ENCODE measurements around the gene CELSR2. TPM values are rescaled to one million over a fixed set of nuclear protein-coding genes. Genes with fewer than 3 reads are reported as not detected.

The CELSR2 gene
- total RNA-seq, 1 donor from 2014 or later, result 3.8 TPM

DNA sequence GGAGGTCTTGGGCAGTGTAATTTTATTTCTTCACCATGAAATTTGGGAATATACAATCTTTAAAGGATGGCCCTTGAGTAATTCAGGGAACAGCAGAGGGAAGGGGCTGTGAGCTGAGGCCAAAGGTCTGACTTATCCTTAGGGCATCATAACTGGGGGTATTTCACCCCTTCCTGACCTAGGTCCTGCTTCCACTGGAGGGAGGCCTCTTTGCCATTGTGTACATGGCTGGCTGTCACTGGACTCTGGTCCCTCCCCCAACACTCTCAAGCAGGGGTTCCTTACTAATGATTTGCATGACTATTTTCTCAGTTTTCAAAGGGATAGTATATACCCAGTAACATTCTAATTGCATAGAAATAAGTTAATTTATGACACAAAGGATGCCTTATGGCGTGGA lies 40.8 kb downstream of the CELSR2 start:
- Mint-ChIP-seq H3K27ac (no peak overlapping the region), H3K27me3 (ENCODE audit: low read depth) (peaks cover 26% of the 10 kb centered on the region), H3K4me3 (ENCODE audit: low read depth) (no peak overlapping the region), H3K9me3 (no peaks in the 10 kb centered on the region), H3K36me3 (ENCODE audit: low read depth) (no peaks in the 10 kb centered on the region), H3K4me1 (ENCODE audit: low read depth) (no peaks in the 10 kb centered on the region)
- intact Hi-C loops (cut with micrococcal nuclease), result no loop called here
- no peak for DNase-seq (ENCODE audit: low spot score)

DNA sequence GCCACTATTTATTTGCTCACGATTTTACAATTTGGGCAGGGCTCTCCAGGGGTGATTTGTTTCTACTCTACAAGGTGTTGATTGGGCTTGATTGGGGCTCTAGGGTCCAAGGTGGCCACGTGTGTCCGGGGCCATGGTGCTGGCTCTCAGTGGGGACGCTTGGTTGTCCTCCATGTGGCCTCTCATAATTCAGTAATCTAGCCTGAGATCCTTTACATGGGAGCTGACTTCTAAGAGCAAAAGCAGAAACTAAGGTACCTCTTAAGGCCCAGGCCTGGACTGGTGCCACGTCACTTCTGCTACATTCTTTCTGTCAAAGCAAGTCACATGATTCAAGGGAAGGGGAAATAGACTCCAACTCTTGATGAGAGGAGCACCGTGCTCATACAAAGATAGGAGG lies 41.7 kb downstream of the CELSR2 start:
- Mint-ChIP-seq H3K9me3 (no peaks in the 10 kb centered on the region), H3K4me3 (ENCODE audit: low read depth) (no peak overlapping the region), H3K27me3 (ENCODE audit: low read depth) (peaks cover 30% of the 10 kb centered on the region), H3K4me1 (ENCODE audit: low read depth) (no peaks in the 10 kb centered on the region), H3K27ac (no peak overlapping the region), H3K36me3 (ENCODE audit: low read depth) (no peaks in the 10 kb centered on the region)
- DNase-seq (ENCODE audit: low spot score), result no peak
- intact Hi-C loops (cut with micrococcal nuclease), result no loop called here

DNA sequence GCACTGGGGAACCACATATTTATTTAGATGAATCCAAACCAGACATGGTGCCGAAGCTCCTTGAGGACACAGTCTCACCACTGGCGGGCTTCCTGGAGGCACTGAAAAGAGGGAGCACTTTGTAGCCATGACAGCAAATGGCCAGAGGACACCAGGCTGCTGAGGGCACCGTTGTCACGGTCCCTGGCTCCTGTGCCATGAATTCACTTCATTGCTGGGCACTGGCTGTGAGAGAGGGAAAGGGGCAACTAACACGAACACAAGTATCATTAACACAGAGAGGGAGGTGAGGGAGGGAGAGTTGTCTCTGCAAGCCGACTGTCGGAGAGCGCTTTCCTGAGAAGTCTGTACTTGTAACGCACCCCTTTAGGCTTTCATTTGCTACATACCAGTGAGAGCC lies 43.0 kb downstream of the CELSR2 start:
- H3K4me3 Mint-ChIP-seq (ENCODE audit: low read depth), result no peak overlapping the region
- no peak overlapping the region for H3K27ac Mint-ChIP-seq
- no peaks in the 10 kb centered on the region for H3K9me3 Mint-ChIP-seq
- peaks cover 27% of the 10 kb centered on the region for H3K27me3 Mint-ChIP-seq (ENCODE audit: low read depth)
- H3K4me1 Mint-ChIP-seq (ENCODE audit: low read depth), result no peaks in the 10 kb centered on the region
- H3K36me3 Mint-ChIP-seq (ENCODE audit: low read depth), result no peaks in the 10 kb centered on the region
- intact Hi-C loops (cut with micrococcal nuclease), result no loop called here
- no peak for DNase-seq (ENCODE audit: low spot score)

DNA sequence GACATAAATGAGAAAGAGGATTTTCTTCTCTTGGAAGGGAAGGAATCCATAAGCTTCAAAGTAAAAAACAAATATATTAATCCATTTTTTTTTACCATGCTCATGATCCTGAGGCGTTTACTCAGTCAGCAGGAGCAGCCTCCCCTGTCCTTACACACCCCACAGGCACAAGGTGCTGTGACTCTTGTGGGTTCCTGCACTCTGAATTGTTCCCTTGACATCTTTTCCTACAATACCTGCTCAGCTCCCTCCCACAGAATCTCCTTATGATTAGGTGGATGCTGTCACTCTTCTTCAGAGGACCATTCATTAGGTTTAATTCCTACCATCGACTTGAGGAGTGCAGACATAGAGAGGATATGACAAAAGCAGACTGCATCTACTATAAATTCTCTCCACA lies 43.7 kb downstream of the CELSR2 start:
- Mint-ChIP-seq H3K4me3 (ENCODE audit: low read depth) (no peak overlapping the region), H3K36me3 (ENCODE audit: low read depth) (no peaks in the 10 kb centered on the region), H3K9me3 (no peaks in the 10 kb centered on the region), H3K27me3 (ENCODE audit: low read depth) (peaks cover 27% of the 10 kb centered on the region), H3K27ac (no peak overlapping the region), H3K4me1 (ENCODE audit: low read depth) (no peaks in the 10 kb centered on the region)
- intact Hi-C loops (cut with micrococcal nuclease), result no loop called here
- no peak for DNase-seq (ENCODE audit: low spot score)

DNA sequence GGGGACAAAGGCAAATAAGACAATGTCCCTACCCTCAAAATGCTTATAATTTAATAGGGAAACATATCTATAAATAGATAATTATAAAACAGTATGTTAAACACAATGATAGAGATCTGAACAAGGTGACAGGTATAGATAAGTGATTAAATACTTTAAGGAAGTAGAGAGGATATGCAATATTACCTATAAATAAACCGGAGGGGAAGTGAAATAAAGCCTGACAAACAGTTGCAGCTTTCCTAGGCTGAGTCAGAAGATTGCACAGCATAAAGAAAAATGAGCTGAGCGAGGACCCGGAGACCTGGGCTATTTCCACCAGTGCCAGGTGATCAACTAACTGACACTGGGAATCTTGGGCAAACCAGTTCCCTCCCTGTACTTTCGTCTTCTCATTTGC lies 45.1 kb downstream of the CELSR2 start:
- DNase-seq (ENCODE audit: low spot score), result no peak
- Mint-ChIP-seq H3K4me1 (ENCODE audit: low read depth) (peaks cover 4% of the 10 kb centered on the region), H3K4me3 (ENCODE audit: low read depth) (no peak overlapping the region), H3K27me3 (ENCODE audit: low read depth) (peaks cover 24% of the 10 kb centered on the region), H3K27ac (no peak overlapping the region), H3K36me3 (ENCODE audit: low read depth) (no peaks in the 10 kb centered on the region), H3K9me3 (no peaks in the 10 kb centered on the region)
- intact Hi-C loops (cut with micrococcal nuclease), result no loop called here

DNA sequence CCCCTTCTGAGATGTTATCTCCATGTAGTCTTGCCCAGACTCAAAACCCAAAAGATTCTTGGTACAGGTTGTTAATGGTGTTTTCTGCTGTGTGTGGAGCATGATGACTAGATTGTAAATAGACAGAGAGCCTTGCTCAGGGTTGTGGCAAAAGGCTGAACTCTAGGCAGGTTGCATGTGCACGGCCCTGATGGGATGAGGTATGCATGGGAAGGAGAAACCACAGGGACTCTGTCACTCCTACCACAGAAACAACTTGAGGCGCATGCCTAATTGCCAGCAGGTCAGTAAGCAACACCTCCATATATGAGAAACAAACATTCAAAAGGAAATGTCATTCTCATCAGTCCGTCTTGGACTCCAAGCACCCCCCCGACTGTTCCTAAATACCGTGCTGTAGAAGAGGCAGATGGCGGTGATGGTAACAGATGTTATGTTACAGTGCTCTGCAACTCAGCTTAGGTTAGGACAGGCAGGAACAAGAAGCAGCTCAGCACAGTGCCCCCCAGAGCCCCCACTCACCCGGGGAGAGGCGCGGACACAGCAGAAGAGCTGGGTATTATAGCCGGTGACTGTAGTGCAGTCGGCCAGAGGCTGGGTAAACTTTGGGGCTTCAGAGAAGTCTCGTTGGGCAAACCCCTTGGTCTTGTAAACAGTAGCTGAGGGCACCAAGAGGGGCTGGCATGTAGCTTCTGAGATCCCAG lies 46.5 kb downstream of the CELSR2 start:
- Mint-ChIP-seq H3K27ac (no peak overlapping the region), H3K27me3 (ENCODE audit: low read depth) (peaks cover 25% of the 10 kb centered on the region), H3K4me3 (ENCODE audit: low read depth) (no peak overlapping the region), H3K36me3 (ENCODE audit: low read depth) (no peaks in the 10 kb centered on the region), H3K4me1 (ENCODE audit: low read depth) (peaks cover 4% of the 10 kb centered on the region), H3K9me3 (no peaks in the 10 kb centered on the region)
- DNase-seq (ENCODE audit: low spot score), result no peak
- intact Hi-C loops (cut with micrococcal nuclease), result no loop called here

DNA sequence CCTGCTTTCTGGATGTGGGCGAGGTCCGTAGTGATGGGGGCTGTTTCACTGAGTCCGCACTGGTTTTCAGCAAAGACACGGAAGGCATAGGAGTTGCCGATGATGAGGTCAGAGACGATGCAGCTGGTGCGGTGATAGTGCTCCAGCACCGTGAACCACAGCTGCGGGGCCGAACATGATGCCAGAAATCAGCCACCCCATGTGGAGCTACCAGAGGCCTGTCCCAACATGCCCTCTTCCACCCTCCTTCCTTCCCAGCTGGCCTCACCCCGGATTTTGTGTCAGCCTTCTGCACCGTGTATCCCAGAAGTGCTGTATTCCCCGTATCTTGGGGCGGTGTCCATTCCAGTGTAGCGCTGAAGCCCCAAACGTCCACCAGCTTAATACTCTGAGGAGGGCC lies 47.4 kb downstream of the CELSR2 start:
- intact Hi-C loops (cut with micrococcal nuclease), result no loop called here
- DNase-seq (ENCODE audit: low spot score), result no peak
- no peak overlapping the region for H3K4me3 Mint-ChIP-seq (ENCODE audit: low read depth)
- H3K27ac Mint-ChIP-seq, result no peak overlapping the region
- H3K9me3 Mint-ChIP-seq, result no peaks in the 10 kb centered on the region
- H3K36me3 Mint-ChIP-seq (ENCODE audit: low read depth), result no peaks in the 10 kb centered on the region
- peaks cover 4% of the 10 kb centered on the region for H3K4me1 Mint-ChIP-seq (ENCODE audit: low read depth)
- peaks cover 25% of the 10 kb centered on the region for H3K27me3 Mint-ChIP-seq (ENCODE audit: low read depth)

DNA sequence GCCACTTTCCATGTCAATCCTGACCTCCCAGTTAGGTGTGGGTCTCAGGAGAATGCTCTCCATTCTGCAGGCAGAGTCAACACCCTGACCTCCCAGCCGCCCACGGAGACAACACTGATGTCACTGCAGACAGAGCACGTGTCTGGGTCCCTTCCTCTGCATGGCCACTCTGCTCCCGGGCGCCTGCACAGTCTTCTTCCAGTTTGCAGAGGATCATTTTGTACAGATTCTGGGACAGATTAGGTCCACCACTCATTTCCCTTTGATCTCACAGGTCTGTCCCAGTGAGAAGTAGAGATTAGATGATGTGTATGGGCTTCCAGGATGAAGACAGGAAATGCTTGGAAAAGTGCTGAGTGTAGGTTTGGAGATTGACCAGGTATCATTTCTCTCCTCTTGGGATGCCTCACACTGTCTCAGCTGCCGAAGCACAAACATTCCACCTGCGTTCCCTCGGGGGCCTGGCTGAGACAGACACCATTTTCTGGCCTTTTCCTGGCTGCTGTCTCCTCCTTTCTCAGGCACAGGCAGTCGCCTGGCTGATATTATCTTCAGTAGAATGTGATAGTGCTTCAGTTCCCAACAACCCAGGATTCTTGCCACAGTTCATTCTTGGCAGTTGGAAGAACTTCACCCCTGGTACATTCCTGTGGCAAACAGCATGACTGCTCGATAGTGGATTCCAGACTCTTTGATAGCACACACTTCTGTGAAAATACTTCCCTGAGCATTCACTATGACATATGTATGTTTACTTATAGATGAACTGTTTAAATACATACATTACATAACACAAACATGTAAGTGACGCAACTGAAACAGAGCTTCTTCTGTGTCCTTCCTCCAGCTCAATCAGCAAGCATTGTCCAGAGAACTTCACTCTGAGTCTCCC lies 49.6 kb downstream of the CELSR2 start:
- H3K4me1 Mint-ChIP-seq (ENCODE audit: low read depth), result peaks cover 4% of the 10 kb centered on the region
- H3K9me3 Mint-ChIP-seq, result no peaks in the 10 kb centered on the region
- no peak overlapping the region for H3K4me3 Mint-ChIP-seq (ENCODE audit: low read depth)
- intact Hi-C loops (cut with micrococcal nuclease), result no loop called here
- H3K27ac Mint-ChIP-seq, result no peak overlapping the region
- H3K36me3 Mint-ChIP-seq (ENCODE audit: low read depth), result no peaks in the 10 kb centered on the region
- DNase-seq (ENCODE audit: low spot score), result no peak
- H3K27me3 Mint-ChIP-seq (ENCODE audit: low read depth), result peaks cover 14% of the 10 kb centered on the region

DNA sequence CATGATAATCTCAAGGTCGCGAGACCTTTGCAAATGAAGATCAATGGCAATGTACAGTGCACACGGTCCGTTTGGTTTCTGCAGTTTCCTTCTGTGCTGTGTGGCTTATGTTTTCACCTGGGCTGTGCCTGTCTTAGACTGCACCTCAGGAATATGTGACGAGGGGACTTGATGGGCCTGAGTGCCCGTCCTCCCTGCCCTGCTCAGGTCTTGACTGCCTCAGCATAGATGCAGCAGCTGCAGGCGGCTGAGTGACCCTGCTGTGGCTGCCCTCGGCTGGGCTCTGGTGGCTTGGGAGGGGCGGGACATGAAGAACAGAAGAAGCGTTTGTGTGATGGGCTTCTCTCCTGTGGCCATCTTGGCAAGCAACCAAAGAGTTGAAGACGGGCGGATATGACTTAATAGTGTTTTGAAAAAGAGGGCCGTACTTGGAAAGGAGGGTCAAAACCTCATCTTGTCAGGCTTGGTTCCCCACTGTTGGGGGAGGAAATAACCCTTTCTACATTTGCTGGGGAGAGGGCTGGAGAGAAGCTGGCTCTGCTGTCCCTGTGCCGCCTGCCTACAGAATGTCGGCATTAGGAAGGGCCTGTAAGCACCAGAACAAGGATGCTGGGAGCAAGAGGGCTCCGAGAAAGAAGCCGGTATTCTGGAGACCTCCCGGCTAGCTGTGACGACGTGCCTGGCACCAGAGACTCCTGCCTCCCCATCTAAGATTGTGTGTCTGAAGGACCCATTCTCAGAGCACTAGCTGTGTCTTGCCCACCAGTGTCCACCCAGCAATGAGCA lies 50.4 kb downstream of the CELSR2 start:
- intact Hi-C loops (cut with micrococcal nuclease), result no loop called here
- Mint-ChIP-seq H3K27ac (no peak overlapping the region), H3K4me1 (ENCODE audit: low read depth) (peaks cover 4% of the 10 kb centered on the region), H3K27me3 (ENCODE audit: low read depth) (peaks cover 14% of the 10 kb centered on the region), H3K36me3 (ENCODE audit: low read depth) (no peaks in the 10 kb centered on the region), H3K9me3 (no peaks in the 10 kb centered on the region), H3K4me3 (ENCODE audit: low read depth) (no peak overlapping the region)
- DNase-seq (ENCODE audit: low spot score), result no peak

DNA sequence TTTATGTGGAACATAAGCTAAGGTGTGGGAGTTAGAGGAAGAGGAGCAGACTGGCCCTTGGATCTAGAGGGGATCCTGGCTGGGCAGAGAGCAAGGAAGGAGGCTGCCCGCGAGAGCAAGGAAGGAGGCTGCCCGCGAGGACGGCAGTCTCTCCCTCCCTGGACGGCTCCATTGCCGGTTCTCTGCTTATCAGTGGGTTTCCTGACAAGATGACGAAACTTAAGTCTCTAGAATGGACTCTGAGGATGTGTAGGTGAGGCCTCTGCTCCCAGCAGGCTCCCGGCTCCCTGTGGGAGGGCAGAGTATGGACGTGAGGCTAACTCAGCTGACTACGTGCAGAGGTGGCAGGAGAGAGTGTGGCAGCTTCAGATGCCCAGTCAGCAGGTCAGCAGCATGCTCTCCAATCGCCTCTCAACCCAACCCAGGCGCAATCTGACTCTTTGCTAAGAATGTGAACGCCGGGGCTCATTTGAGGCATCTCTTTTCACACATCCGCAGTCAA lies 51.4 kb downstream of the CELSR2 start:
- Mint-ChIP-seq H3K27me3 (ENCODE audit: low read depth) (peaks cover 8% of the 10 kb centered on the region), H3K36me3 (ENCODE audit: low read depth) (no peaks in the 10 kb centered on the region), H3K27ac (no peak overlapping the region), H3K4me1 (ENCODE audit: low read depth) (peaks cover 4% of the 10 kb centered on the region), H3K4me3 (ENCODE audit: low read depth) (no peak overlapping the region), H3K9me3 (no peaks in the 10 kb centered on the region)
- DNase-seq (ENCODE audit: low spot score), result no peak
- intact Hi-C loops (cut with micrococcal nuclease), result no loop called here

DNA sequence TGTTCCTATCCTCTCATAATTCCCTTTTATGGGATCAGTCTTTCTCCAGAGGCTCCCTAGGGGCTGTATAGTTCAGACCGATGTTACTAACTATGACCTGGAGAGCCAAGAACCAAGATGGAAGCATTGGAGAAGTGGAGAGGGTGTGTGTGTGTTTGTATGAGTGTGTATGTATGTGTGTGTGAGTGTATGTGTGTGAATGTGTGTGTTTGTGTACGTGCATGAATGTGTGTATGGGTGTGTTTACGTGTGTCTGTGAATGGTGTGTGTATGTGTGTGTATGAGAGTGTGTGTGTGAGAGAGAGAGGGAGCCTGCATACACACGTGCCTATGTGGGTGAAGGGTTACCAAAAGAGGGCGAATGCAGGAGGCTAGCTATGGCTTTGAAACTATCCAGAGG lies 52.5 kb downstream of the CELSR2 start:
- no peak for DNase-seq (ENCODE audit: low spot score)
- no peak overlapping the region for H3K4me3 Mint-ChIP-seq (ENCODE audit: low read depth)
- intact Hi-C loops (cut with micrococcal nuclease), result no loop called here
- H3K27ac Mint-ChIP-seq, result no peak overlapping the region
- H3K4me1 Mint-ChIP-seq (ENCODE audit: low read depth), result peaks cover 4% of the 10 kb centered on the region
- H3K27me3 Mint-ChIP-seq (ENCODE audit: low read depth), result peaks cover 7% of the 10 kb centered on the region
- H3K36me3 Mint-ChIP-seq (ENCODE audit: low read depth), result no peaks in the 10 kb centered on the region
- H3K9me3 Mint-ChIP-seq, result no peaks in the 10 kb centered on the region

DNA sequence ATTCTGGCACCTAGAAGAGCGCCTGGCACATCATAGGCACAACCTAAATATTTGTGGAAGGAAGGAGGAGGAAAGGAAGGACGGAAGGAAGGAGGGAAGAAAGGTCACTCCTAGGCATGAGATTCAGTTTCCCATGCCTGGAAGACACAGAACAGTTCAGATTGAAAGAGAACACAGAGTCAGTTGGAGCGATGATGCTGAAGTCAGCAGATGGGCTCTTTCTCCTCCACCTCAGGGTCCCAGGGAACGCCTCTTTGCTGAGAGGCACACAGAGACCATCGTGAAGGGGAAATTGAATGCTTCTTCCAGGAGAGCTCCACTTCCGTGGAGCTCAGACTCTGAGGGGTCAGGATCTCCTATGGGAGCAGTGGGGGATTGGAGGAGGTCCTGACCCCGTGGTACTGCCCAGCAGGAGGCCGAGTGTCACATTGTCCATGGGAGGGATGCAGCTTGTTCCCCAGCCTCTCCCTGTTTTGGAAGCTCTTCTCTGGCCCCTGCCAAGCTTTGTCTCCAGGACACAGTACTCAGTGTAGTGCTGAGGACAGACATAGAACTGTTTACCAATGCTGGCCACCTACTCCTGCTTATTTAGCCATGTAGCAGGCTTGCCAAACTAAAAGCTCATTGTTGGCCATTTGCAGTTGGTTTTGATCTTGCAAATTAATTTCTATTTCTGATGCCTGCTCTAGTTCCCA lies 55.0 kb downstream of the CELSR2 start:
- intact Hi-C loops (cut with micrococcal nuclease), result no loop called here
- DNase-seq (ENCODE audit: low spot score), result no peak
- Mint-ChIP-seq H3K4me1 (ENCODE audit: low read depth) (no peaks in the 10 kb centered on the region), H3K27ac (no peak overlapping the region), H3K27me3 (ENCODE audit: low read depth) (peaks cover 10% of the 10 kb centered on the region), H3K36me3 (ENCODE audit: low read depth) (no peaks in the 10 kb centered on the region), H3K9me3 (no peaks in the 10 kb centered on the region), H3K4me3 (ENCODE audit: low read depth) (no peak overlapping the region)

Data from activated T-helper 2 cell treated with anti-CD3 and anti-CD28 coated beads, Interferon-gamma antibody, Interleukin-2, Interleukin-4, amounts not matched to agents 10 μg/mL and 5 μg/mL and 100 μg/mL, durations not matched to agents 14 hours and 24 hours and 36 hours (primary cell).